ENCODE results near the gene KCNH4. TPM values are rescaled to one million over a fixed set of nuclear protein-coding genes. Genes with fewer than 3 reads are reported as not detected.

KCNH4 gene
- total and polyA plus RNA-seq, 2 donors (not counting 1 experiment from before 2014, with no cell fraction given), result 0.62 to 1.0 TPM

DNA sequence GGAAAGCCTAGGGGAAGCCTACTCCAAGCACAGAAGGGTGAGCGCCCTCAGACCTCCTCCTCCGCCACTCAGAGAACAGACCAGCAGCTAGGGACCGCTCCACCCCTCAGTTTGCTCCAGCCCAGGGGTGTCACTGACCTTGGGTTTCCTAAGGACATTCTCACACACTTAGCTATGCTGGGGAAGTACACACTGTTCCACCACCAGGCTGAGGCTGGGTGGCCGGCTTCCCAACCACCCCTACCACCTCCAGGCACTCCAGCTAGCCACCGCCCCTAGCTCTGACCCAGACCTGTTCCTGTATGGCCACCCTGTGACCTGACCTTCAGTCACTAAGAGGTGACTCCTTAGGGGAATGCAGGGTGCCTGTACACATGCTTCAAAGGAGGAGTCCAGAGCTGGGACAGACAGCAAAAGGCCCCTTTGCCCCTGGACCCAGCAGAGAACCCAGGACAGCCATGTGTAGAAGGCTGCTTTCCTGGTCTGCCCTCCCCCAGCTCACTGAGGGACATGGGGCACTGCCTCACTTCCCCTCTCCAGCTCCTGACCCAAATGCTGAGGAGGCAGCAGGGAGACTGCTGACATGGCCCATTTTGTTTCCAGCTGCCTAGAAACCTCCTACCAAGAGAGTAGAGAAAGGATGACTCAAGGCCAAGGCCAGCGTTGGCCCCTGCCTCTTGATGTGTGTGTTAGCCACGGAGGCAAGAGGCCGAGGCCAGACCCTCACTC, 51.7 kb downstream of the KCNH4 start:
- ATAC-seq (ENCODE audit: low read depth), result no peak
- no peaks in the 10 kb centered on the region for H3K9me3 Mint-ChIP-seq (ENCODE audit: insufficient read depth)
- Histone ChIP-seq H3K27ac (ENCODE audit: low read length in 2 of 2) (peak overlapping the region in 1 of 2 donors; percentile 45), H3K36me3 (replicated peaks in 1 of 2; ENCODE audit: control extremely low read depth in 1 of 2, control insufficient read depth in 1 of 2, extremely low read depth in 1 of 2, insufficient read depth in 2 of 2, low read length in 1 of 2) (peaks cover 0 to 49% of the 10 kb centered on the region in 2 experiments), H3K4me1 (ENCODE audit: control insufficient read depth in 2 of 2, insufficient read depth in 2 of 2, low read length in 2 of 2) (peaks cover 37 to 38% of the 10 kb centered on the region in 2 donors), H3K4me2 (replicated peaks; ENCODE audit: low read depth, low read length, poor library complexity, severe bottlenecking) (no peak overlapping the region), H3K79me2 (ENCODE audit: control insufficient read depth, insufficient read depth, low read length) (peaks cover 25% of the 10 kb centered on the region), H4K20me1 (ENCODE audit: control insufficient read depth, insufficient read depth, low read length, poor library complexity, severe bottlenecking) (peaks cover 36% of the 10 kb centered on the region), H3K4me3 (ENCODE audit: control extremely low read depth in 1 of 5, extremely low read depth in 1 of 5, insufficient read depth in 1 of 5, low read depth in 2 of 5, low read length in 4 of 5) (no peak overlapping the region), H3K27me3 (replicated peaks in 1 of 4; ENCODE audit: control extremely low read depth in 1 of 4, control insufficient read depth in 3 of 4, insufficient read depth in 4 of 4, low read length in 3 of 4) (no peaks in the 10 kb centered on the region), H2AFZ (ENCODE audit: insufficient read depth, low read depth, low read length, poor library complexity, severe bottlenecking) (no peak overlapping the region), H3K9me3 (ENCODE audit: control extremely low read depth in 1 of 3, control insufficient read depth in 2 of 3, insufficient read depth in 1 of 3, low read length in 2 of 3) (no peaks in the 10 kb centered on the region), H3K9ac (ENCODE audit: low read length) (no peak overlapping the region)
- POLR2A ChIA-PET, result no interaction called here
- no peak for DNase-seq
- WGBS (ENCODE audit: insufficient coverage), result 97% methylated on average over 8 of the region's 8 CpGs
- CTCF ChIA-PET, result interaction anchor here (0.9 to 1.3 kb wide), 3 partner anchors 165 to 276 kb away, joined by 3 to 5 read pairs (median 4); no protein-coding TSS in a partner anchor
- H3K27ac Mint-ChIP-seq, result peak overlapping the region; percentile 15
- H3K4me3 Mint-ChIP-seq, result no peak overlapping the region
- intact Hi-C loops (cut with micrococcal nuclease), result no loop called here
- peaks cover 39% of the 10 kb centered on the region for H3K4me1 Mint-ChIP-seq
- no peaks in the 10 kb centered on the region for H3K27me3 Mint-ChIP-seq
- TF ChIP-seq EZH2 (IDR thresholded peaks at IDR 0.05; ENCODE audit: borderline replicate concordance, insufficient read depth, low read depth, low read length, poor library complexity, severe bottlenecking), result no peak
- TF ChIP-seq, protein P1, sequence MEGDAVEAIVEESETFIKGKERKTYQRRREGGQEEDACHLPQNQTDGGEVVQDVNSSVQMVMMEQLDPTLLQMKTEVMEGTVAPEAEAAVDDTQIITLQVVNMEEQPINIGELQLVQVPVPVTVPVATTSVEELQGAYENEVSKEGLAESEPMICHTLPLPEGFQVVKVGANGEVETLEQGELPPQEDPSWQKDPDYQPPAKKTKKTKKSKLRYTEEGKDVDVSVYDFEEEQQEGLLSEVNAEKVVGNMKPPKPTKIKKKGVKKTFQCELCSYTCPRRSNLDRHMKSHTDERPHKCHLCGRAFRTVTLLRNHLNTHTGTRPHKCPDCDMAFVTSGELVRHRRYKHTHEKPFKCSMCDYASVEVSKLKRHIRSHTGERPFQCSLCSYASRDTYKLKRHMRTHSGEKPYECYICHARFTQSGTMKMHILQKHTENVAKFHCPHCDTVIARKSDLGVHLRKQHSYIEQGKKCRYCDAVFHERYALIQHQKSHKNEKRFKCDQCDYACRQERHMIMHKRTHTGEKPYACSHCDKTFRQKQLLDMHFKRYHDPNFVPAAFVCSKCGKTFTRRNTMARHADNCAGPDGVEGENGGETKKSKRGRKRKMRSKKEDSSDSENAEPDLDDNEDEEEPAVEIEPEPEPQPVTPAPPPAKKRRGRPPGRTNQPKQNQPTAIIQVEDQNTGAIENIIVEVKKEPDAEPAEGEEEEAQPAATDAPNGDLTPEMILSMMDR (IDR thresholded peaks at IDR 0.05), result no peak

DNA sequence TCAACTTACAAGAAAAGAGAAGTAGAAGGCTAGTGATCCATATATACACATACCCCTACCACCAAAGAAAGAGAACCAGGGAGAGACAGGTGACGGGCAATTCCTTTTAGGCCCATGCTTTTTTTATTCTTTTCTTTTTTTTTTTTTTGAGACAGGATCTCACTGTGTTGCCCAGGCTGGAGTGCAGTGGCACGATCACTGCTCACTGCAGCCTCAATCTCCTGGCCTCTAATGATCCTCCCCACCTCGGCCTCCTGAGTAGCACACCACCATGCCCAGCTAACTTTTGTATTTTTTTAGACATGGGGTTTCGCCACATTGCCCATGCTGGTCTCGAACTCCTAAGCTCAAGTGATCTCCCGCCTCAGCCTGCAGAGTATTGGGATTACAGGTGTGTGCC, 53.5 kb downstream of the KCNH4 start:
- H3K27me3 Mint-ChIP-seq, result no peaks in the 10 kb centered on the region
- H3K4me2 ChIP-seq (replicated peaks; ENCODE audit: low read depth, low read length, poor library complexity, severe bottlenecking), result no peak overlapping the region
- H3K9ac ChIP-seq (ENCODE audit: low read length), result no peak overlapping the region
- no peak overlapping the region for H3K4me3 Mint-ChIP-seq
- no peaks in the 10 kb centered on the region for H3K9me3 Mint-ChIP-seq (ENCODE audit: insufficient read depth)
- H3K36me3 ChIP-seq (replicated peaks in 1 of 2; ENCODE audit: control extremely low read depth in 1 of 2, control insufficient read depth in 1 of 2, extremely low read depth in 1 of 2, insufficient read depth in 2 of 2, low read length in 1 of 2), result peaks cover 0 to 49% of the 10 kb centered on the region in 2 experiments
- ChIA-PET POLR2A (no interaction called here), CTCF (interaction anchor here (0.7 to 1.2 kb wide), 2 partner anchors 9 to 12 kb away, joined by 3 read pairs; no protein-coding TSS in a partner anchor)
- H3K9me3 ChIP-seq (ENCODE audit: control extremely low read depth in 1 of 3, control insufficient read depth in 2 of 3, insufficient read depth in 1 of 3, low read length in 2 of 3), result no peaks in the 10 kb centered on the region
- no peak overlapping the region for H2AFZ ChIP-seq (ENCODE audit: insufficient read depth, low read depth, low read length, poor library complexity, severe bottlenecking)
- H3K27ac ChIP-seq (ENCODE audit: low read length in 2 of 2), result peak overlapping the region in 1 of 2 donors; percentile 40
- no peak overlapping the region for H3K27ac Mint-ChIP-seq
- TF ChIP-seq, protein P1 (IDR thresholded peaks at IDR 0.05), result no peak
- no peak for TF ChIP-seq EZH2 (IDR thresholded peaks at IDR 0.05; ENCODE audit: borderline replicate concordance, insufficient read depth, low read depth, low read length, poor library complexity, severe bottlenecking)
- H3K4me3 ChIP-seq (ENCODE audit: control extremely low read depth in 1 of 5, extremely low read depth in 1 of 5, insufficient read depth in 1 of 5, low read depth in 2 of 5, low read length in 4 of 5), result no peak overlapping the region
- WGBS (ENCODE audit: insufficient coverage), result 87% methylated on average over 5 of the region's 6 CpGs
- no peak for DNase-seq
- intact Hi-C loops (cut with micrococcal nuclease), result no loop called here
- peaks cover 23% of the 10 kb centered on the region for H4K20me1 ChIP-seq (ENCODE audit: control insufficient read depth, insufficient read depth, low read length, poor library complexity, severe bottlenecking)
- H3K4me1 Mint-ChIP-seq, result peaks cover 24% of the 10 kb centered on the region
- no peak for ATAC-seq (ENCODE audit: low read depth)
- H3K4me1 ChIP-seq (ENCODE audit: control insufficient read depth in 2 of 2, insufficient read depth in 2 of 2, low read length in 2 of 2), result peaks cover 19 to 20% of the 10 kb centered on the region in 2 donors
- peaks cover 21% of the 10 kb centered on the region for H3K79me2 ChIP-seq (ENCODE audit: control insufficient read depth, insufficient read depth, low read length)
- H3K27me3 ChIP-seq (replicated peaks in 1 of 4; ENCODE audit: control extremely low read depth in 1 of 4, control insufficient read depth in 3 of 4, insufficient read depth in 4 of 4, low read length in 3 of 4), result no peaks in the 10 kb centered on the region

Measured in B cell (primary cell).